Measurements from ENCODE around the gene RANBP3. TPM values are rescaled to one million over a fixed set of nuclear protein-coding genes. Genes with fewer than 3 reads are reported as not detected.

The RANBP3 gene
- total RNA-seq, 1 donor from 2014 or later: 81.9 TPM

DNA sequence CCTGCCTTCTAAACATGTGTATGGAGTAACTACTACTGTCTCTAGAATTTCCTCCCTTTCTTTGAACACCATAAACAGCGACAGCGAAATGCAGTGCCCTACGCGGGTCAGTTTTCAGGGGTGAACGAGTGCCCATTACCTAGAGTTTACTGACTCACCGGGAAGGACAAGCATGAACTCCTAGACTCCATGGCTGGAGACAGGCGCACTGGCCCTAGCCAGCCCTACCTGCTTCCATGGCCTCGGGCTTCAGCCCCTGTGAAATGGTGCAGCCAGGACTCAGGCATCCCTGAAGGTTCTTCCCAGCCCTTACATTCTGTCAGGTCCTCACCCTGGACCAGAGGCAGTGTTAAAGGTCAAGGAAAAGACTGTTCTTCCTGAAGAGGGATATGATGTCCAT lies 8.5 kb downstream of the RANBP3 start:
- TF ChIP-seq CTCF (conservative IDR thresholded peaks at IDR 0.05; ENCODE audit: low read depth, low read length): no peak
- no peak for DNase-seq (ENCODE audit: low read depth)
- no peak overlapping the region for H3K4me3 ChIP-seq (ENCODE audit: low read depth, low read length)

DNA sequence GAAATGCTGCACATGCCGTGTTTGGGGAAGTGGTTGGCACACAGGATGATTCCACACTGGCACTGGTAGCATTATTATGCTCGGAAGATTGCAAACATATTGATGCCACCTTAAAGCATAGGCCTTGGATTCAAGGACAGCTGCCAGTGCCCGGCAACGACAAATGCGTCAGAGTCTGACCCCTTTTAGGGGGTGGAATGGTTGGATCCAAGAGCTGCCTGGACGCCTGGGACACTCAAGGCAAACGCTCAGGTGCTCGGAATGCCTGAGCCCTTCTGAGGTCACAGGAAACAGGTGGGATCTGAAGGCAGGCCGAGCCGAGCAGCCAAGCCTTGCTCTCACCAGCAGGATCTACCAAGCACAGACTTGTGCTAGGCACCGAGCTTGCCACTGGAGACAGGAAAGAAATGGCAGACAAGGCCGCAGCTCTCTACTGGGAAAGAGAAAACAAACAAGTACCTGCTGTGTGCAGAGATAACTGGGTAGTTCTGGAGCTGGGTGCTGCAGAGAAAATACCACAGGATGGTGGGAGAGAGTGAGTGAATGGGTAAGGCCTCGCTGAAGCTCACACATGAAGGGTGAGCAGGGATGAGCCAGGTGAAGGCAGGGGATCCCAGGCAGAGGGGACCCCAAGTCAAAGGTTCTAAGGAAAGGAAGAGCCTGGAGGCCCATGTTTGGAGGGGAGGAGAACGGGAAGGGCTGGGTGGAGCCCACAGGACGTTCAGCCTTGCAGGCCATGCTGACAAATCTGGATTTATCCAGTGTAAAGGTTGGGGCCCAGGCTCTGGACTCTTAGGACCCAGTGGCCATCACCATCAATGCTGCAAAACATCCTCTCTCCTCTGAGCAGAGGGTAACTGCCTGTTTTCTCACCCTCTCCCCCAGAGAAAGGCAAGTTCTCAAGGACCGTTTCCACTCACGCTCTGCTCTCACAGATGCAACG lies 9.2 kb downstream of the RANBP3 start:
- TF ChIP-seq CTCF (conservative IDR thresholded peaks at IDR 0.05; ENCODE audit: low read depth, low read length): no peak
- no peak for DNase-seq (ENCODE audit: low read depth)
- no peak overlapping the region for H3K4me3 ChIP-seq (ENCODE audit: low read depth, low read length)

DNA sequence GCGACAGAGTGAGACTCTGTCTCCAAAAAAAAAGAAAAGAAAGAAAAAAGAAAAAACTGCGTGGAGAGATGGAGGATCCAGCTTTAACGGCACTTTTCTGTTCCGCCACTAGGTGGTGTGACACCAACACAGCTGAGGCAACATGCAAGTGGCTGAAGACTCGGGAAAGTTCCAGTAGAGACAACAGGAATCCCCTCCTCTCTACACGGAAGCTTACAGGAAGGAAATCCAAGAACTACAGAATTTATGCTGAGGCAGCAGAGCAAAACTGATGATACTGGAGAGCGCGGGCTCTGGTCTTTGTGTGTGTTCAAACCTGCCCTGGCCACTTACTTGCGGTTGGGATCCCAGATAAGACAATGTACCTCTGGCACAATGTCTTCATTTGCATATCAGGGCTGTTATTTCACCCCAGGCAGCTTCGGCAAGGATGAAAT lies 9.9 kb downstream of the RANBP3 start:
- TF ChIP-seq CTCF (conservative IDR thresholded peaks at IDR 0.05; ENCODE audit: low read depth, low read length): peak; percentile 91
- peak; percentile 51 for DNase-seq (ENCODE audit: low read depth)
- H3K4me3 ChIP-seq (ENCODE audit: low read depth, low read length): no peak overlapping the region

GRCh38 chr19:5967571-5967970 lies 10.4 kb downstream of the RANBP3 start:
- H3K4me3 ChIP-seq (ENCODE audit: low read depth, low read length): no peak overlapping the region
- no peak for TF ChIP-seq CTCF (conservative IDR thresholded peaks at IDR 0.05; ENCODE audit: low read depth, low read length)
- no peak for DNase-seq (ENCODE audit: low read depth)

DNA sequence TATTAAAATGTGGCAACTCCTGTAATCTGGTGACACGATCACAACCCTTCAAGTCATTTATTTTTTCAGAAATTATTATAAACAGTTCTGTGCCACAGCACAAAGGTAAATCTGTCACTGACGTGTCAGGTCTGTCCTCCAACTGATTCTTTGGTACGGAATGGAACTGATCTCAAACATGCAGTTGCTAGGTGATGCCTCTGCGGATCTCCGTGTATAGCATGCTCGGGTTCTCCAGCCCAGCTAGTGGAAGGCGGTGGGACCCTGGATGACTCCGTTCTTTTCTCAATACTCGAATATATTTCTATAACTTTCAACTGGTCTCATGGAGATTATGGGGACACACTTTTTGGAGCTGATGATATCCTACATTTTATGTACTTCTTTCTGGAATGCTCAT lies 11.0 kb downstream of the RANBP3 start:
- H3K4me3 ChIP-seq (ENCODE audit: low read depth, low read length): no peak overlapping the region
- TF ChIP-seq CTCF (conservative IDR thresholded peaks at IDR 0.05; ENCODE audit: low read depth, low read length): no peak
- no peak for DNase-seq (ENCODE audit: low read depth)

DNA sequence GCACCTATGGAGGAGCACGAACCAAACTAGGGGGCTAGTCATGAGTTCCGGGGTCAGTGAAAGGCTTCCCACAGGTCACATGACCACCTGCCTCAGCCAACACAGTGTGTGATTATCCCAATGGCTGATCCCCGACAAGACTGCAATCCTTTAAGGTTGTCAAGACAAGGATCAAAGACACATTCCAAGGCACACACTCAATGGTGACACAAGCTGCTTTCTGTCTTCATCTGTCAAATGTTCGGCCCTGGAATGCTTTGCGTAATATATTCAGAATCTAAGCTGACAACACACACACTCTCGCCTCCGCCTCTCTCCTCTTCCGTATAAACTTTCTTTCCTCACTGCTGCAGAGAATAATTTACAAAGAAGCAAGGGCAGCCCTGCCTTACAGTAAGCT lies 11.7 kb downstream of the RANBP3 start:
- TF ChIP-seq CTCF (conservative IDR thresholded peaks at IDR 0.05; ENCODE audit: low read depth, low read length): no peak
- DNase-seq (ENCODE audit: low read depth): no peak

More for the DNA sequence above, 11.7 kb downstream of the RANBP3 start:
- no peak overlapping the region for H3K4me3 ChIP-seq (ENCODE audit: low read depth, low read length)
